H1 (cell line): ENCODE results near the gene YAP1. TPM values are rescaled to one million over a fixed set of nuclear protein-coding genes. Genes with fewer than 3 reads are reported as not detected.

ENCODE experiments used
- CTCF ChIA-PET: fragments of 300-600 bp; sonication (Branson Sonifier 250); formaldehyde crosslinking; loops from one replicate; lab custom pipeline; 2021; ENCODE audit not compliant: partially characterized antibody; lab: Charles Lee
- POLR2A ChIA-PET: fragments of 300-600 bp; sonication (Branson Sonifier 250); formaldehyde crosslinking; loops from one replicate; lab custom pipeline; 2021; ENCODE audit warnings: inconsistent platforms; ENCODE audit not compliant: partially characterized antibody; lab: Charles Lee
- DNase-seq, 2 experiments: peaks; one replicate each; pipeline versions ENCODE4 v3.0.0 to v3.0.0-alpha.2; 2010 to 2022; ENCODE audit warnings: low spot score in 2 of 2, low read depth in 1 of 2, mixed read lengths in 1 of 2
- FAIRE-seq: peaks from 2 replicates; lab custom pipeline; 2011; peaks lifted over from hg19 to GRCh38; lab: Jason Lieb, UNC
- H2AFZ ChIP-seq: 2 replicates; pipeline ENCODE4 v1.8.1; 2012; ENCODE audit warnings: low read length, inconsistent platforms
- H2AK5ac ChIP-seq: 2 replicates; pipeline ENCODE4 v1.6.1; 2013; ENCODE audit warnings: low read depth, low read length
- H2BK120ac ChIP-seq: replicated peaks from 2 replicates; pipeline ENCODE3; 2013; ENCODE audit warnings: low read depth, low read length, inconsistent platforms
- H2BK12ac ChIP-seq: 2 replicates; pipeline ENCODE4 v1.6.1; 2013; ENCODE audit warnings: low read depth, low read length
- H2BK15ac ChIP-seq: 2 replicates; pipeline ENCODE4 v1.6.1; 2013; ENCODE audit warnings: low read length
- H2BK20ac ChIP-seq: 2 replicates; pipeline ENCODE4 v1.6.1; 2013; ENCODE audit warnings: low read length
- H2BK5ac ChIP-seq: 2 replicates; pipeline ENCODE4 v1.6.1; 2013; ENCODE audit warnings: low read depth, low read length
- H3K14ac ChIP-seq: 2 replicates; pipeline ENCODE4 v1.6.1; 2013; ENCODE audit warnings: inconsistent platforms; ENCODE audit not compliant: insufficient read length
- H3K18ac ChIP-seq: 2 replicates; pipeline ENCODE4 v1.6.1; 2013; ENCODE audit warnings: low read length; ENCODE audit errors: extremely low read depth
- H3K23ac ChIP-seq: 2 replicates; pipeline ENCODE4 v1.6.1; 2013; ENCODE audit warnings: inconsistent platforms; ENCODE audit not compliant: insufficient read length
- H3K23me2 ChIP-seq: 2 replicates; pipeline ENCODE4 v1.6.1; 2013; ENCODE audit warnings: low read depth, low read length
- H3K27ac ChIP-seq: 2 replicates; pipeline ENCODE4 v1.6.1; 2011; ENCODE audit warnings: low read depth, low read length, inconsistent platforms
- H3K27me3 ChIP-seq, 4 experiments: replicated peaks in 1 of 4; 1 replicate in 1 of 4; 2 replicates in 3 of 4; pipeline versions ENCODE4 v1.6.1 to v1.8.1; 2011 to 2013; ENCODE audit warnings: low read length in 3 of 4, mild to moderate bottlenecking in 3 of 4, inconsistent platforms in 2 of 4, mixed read lengths in 2 of 4, moderate library complexity in 1 of 4; ENCODE audit not compliant: control insufficient read depth in 3 of 4, insufficient read depth in 3 of 4; ENCODE audit errors: extremely low read depth in 1 of 4
- H3K36me3 ChIP-seq, 4 experiments: 2 replicates each; pipeline versions ENCODE4 v1.6.1 to v1.8.1; 2011 to 2013; ENCODE audit warnings: mild to moderate bottlenecking in 4 of 4, low read length in 3 of 4, moderate library complexity in 2 of 4, control low read depth in 1 of 4, inconsistent platforms in 1 of 4; ENCODE audit not compliant: insufficient read depth in 4 of 4, control insufficient read depth in 2 of 4
- H3K4ac ChIP-seq: replicated peaks from 2 replicates; pipeline ENCODE3; 2013; ENCODE audit warnings: low read length, low read depth, mixed read lengths, inconsistent platforms; ENCODE audit not compliant: insufficient read length
- H3K4me1 ChIP-seq, 4 experiments: replicated peaks in 1 of 4; 1 replicate in 1 of 4; 2 replicates in 3 of 4; pipeline versions ENCODE4 v1.6.1 to v1.8.1; 2011 to 2013; ENCODE audit warnings: low read length in 3 of 4, inconsistent platforms in 2 of 4, mixed read lengths in 1 of 4; ENCODE audit not compliant: insufficient read depth in 4 of 4, control insufficient read depth in 3 of 4
- H3K4me2 ChIP-seq, 2 experiments: 2 replicates each; pipeline versions ENCODE4 v1.6.1 to v1.8.1; 2011 to 2013; ENCODE audit warnings: low read depth in 2 of 2, low read length in 2 of 2, control low read depth in 1 of 2, inconsistent platforms in 1 of 2, mild to moderate bottlenecking in 1 of 2; ENCODE audit not compliant: insufficient read depth in 1 of 2
- H3K4me3 ChIP-seq, 4 experiments: fragments of 200-600, 300-600 bp in 1 of 4; sonication (generic), shearing (Covaris generic), sonication (Bioruptor Twin) in 1 of 4; 2 replicates each; pipeline versions ENCODE4 v1.5.1 to v1.8.1; 2011 to 2016; ENCODE audit warnings: low read length in 4 of 4, low read depth in 3 of 4, control low read depth in 2 of 4, inconsistent platforms in 2 of 4, mild to moderate bottlenecking in 2 of 4, mixed read lengths in 1 of 4, moderate library complexity in 1 of 4; ENCODE audit not compliant: insufficient read depth in 2 of 4; ENCODE audit errors: extremely low read depth in 1 of 4
- H3K56ac ChIP-seq: replicated peaks from 2 replicates; pipeline ENCODE3; 2013; ENCODE audit warnings: low read depth, mild to moderate bottlenecking, mixed read lengths, low read length, inconsistent platforms; ENCODE audit not compliant: insufficient read length
- H3K79me1 ChIP-seq: 2 replicates; pipeline ENCODE4 v1.6.1; 2013; ENCODE audit warnings: low read depth, low read length, control low read depth
- H3K79me2 ChIP-seq, 2 experiments: 2 replicates each; pipeline versions ENCODE4 v1.6.1 to v1.8.1; 2012 to 2013; ENCODE audit warnings: low read length in 2 of 2, mild to moderate bottlenecking in 2 of 2, inconsistent platforms in 1 of 2; ENCODE audit not compliant: insufficient read depth in 2 of 2, control insufficient read depth in 1 of 2
- H3K9ac ChIP-seq, 4 experiments: replicated peaks in 1 of 4; 1 replicate in 1 of 4; 2 replicates in 3 of 4; pipeline versions ENCODE4 v1.6.1 to v1.8.1; 2011 to 2013; ENCODE audit warnings: low read depth in 3 of 4, low read length in 3 of 4, control low read depth in 2 of 4, mild to moderate bottlenecking in 2 of 4, moderate library complexity in 2 of 4, inconsistent platforms in 1 of 4; ENCODE audit errors: extremely low read depth in 1 of 4
- H3K9me3 ChIP-seq, 2 experiments: 2 replicates each; pipeline versions ENCODE4 v1.6.1 to v1.8.1; 2012 to 2013; ENCODE audit warnings: mild to moderate bottlenecking in 2 of 2, moderate library complexity in 2 of 2, control low read depth in 1 of 2, inconsistent platforms in 1 of 2, low read depth in 1 of 2, low read length in 1 of 2, mixed read lengths in 1 of 2; ENCODE audit not compliant: insufficient read depth in 2 of 2
- H4K20me1 ChIP-seq, 2 experiments: replicated peaks in 1 of 2; 2 replicates each; pipeline versions ENCODE3 to v1.8.1; 2011 to 2013; ENCODE audit warnings: inconsistent platforms in 2 of 2, low read length in 2 of 2, mild to moderate bottlenecking in 1 of 2; ENCODE audit not compliant: insufficient read depth in 2 of 2, control insufficient read depth in 1 of 2
- H4K5ac ChIP-seq: 2 replicates; pipeline ENCODE4 v1.6.1; 2013; ENCODE audit warnings: low read length, low read depth, mixed read lengths, inconsistent platforms; ENCODE audit not compliant: insufficient read length
- H4K8ac ChIP-seq: 2 replicates; pipeline ENCODE4 v1.8.0; 2013; ENCODE audit warnings: mild to moderate bottlenecking, moderate library complexity, low read length, inconsistent platforms; ENCODE audit not compliant: insufficient read depth; ENCODE audit errors: extremely low read depth
- H4K91ac ChIP-seq: replicated peaks from 2 replicates; pipeline ENCODE3; 2013; ENCODE audit warnings: low read length, mixed read lengths, inconsistent platforms; ENCODE audit not compliant: insufficient read length
- BRCA1 ChIP-seq: IDR thresholded peaks from 2 replicates; pipeline ENCODE4 v1.6.1; 2012; ENCODE audit warnings: low read depth, low read length, improper control_type of control experiment
- HDAC6 ChIP-seq: IDR thresholded peaks from one replicate; pipeline ENCODE4 v1.7.1; 2012; ENCODE audit warnings: low read depth, mild to moderate bottlenecking, inconsistent platforms, low read length, moderate library complexity
- JUND ChIP-seq: IDR thresholded peaks from 2 replicates; pipeline ENCODE4 v1.6.1; 2011; ENCODE audit warnings: mild to moderate bottlenecking, improper control_type of control experiment, low read length
- KDM1A ChIP-seq: fragments of 200-600, 300-600 bp; sonication (generic); IDR thresholded peaks from 2 replicates; pipeline ENCODE4 v1.7.1; 2016; ENCODE audit warnings: mild to moderate bottlenecking, low read length, borderline replicate concordance
- PHF8 ChIP-seq: fragments of 200-600 bp; sonication (generic); conservative IDR thresholded peaks from 2 replicates; pipeline ENCODE4 v1.7.1; 2012; ENCODE audit warnings: low read depth, mild to moderate bottlenecking, inconsistent platforms, low read length, moderate library complexity
- SAP30 ChIP-seq: fragments of 300-600 bp; sonication (generic); IDR thresholded peaks from 2 replicates; pipeline ENCODE4 v1.7.1; 2012; ENCODE audit warnings: low read length, moderate library complexity, mild to moderate bottlenecking, inconsistent platforms; ENCODE audit not compliant: insufficient read depth, insufficient replicate concordance
- SIRT6 ChIP-seq: IDR thresholded peaks from one replicate; pipeline ENCODE4 v1.7.1; 2012; ENCODE audit warnings: low read length, inconsistent platforms
- WGBS, 2 experiments: shearing (Covaris generic) in 1 of 2; methylation state at CpG; one replicate each; pipeline versions ENCODE4 v1.1.6 to v1.1.7; 2013 to 2015; ENCODE audit warnings: low lambda C conversion rate in 2 of 2, mixed read lengths in 2 of 2, inconsistent platforms in 1 of 2, low coverage in 1 of 2, missing lambda C conversion rate in 1 of 2; ENCODE audit not compliant: insufficient replicate concordance in 2 of 2, insufficient coverage in 1 of 2, insufficient read length in 1 of 2; ENCODE audit errors: extremely low coverage in 1 of 2, missing lambda C conversion rate in 1 of 2; 5-methylcytosine and 5-hydroxymethylcytosine counted together
- polyA plus RNA-seq, 7 experiments: library from polyadenylated mRNA; depleted of rRNA in 3 of 7; stranded (reverse) in 5 of 7; unstranded in 2 of 7; fragments of >200 nt in 5 of 7; fragments of 200-250 nt in 2 of 7; gene quantifications; 1 replicate in 5 of 7; 2 replicates in 1 of 7; 4 replicates in 1 of 7; pipeline versions ENCODE4 v1.2.1 to v1.2.3, GENCODE V29; 2011 to 2013; ENCODE audit warnings: missing spikeins in 2 of 7, mixed read lengths in 2 of 7
- total RNA-seq: library from RNA; stranded (reverse); fragmentation: NEBNext Ultra II Directional; extraction: Animal tissue kit (Norgen Biotek cat#: 25700); gene quantifications from 2 replicates; pipeline ENCODE4 v1.2.1, GENCODE V29; 2021

The YAP1 gene
- total and polyA plus RNA-seq, 2 of the 8 experiments (the other 6 are each of a cell fraction or from before 2014, with no cell fraction given): 62.0 to 108 TPM

GRCh38 chr11:102144357-102145355 lies 34.4 kb downstream of the YAP1 start:
- no peak overlapping the region for H3K14ac ChIP-seq
- no peak overlapping the region for H2BK120ac ChIP-seq
- H3K79me2 ChIP-seq: peaks cover 0 to 97% of the 10 kb centered on the region in 2 experiments
- 0 out of 7 replicates have a peak, but pooled peaks cover 0 to 2% (median 0%) of the 10 kb centered on the region in 4 experiments for H3K4me1 ChIP-seq
- ChIA-PET POLR2A (interaction anchor here (0.6 kb wide), 1 partner anchor 17 kb away, joined by 3 read pairs; no protein-coding TSS in a partner anchor), CTCF (interaction anchor here (0.9 kb wide), 1 partner anchor 24 kb away, joined by 3 read pairs; no protein-coding TSS in a partner anchor)
- no peak overlapping the region for H2BK15ac ChIP-seq
- H3K27ac ChIP-seq: no peak overlapping the region
- H2AK5ac ChIP-seq: no peak overlapping the region
- no peak overlapping the region for H4K5ac ChIP-seq
- H2BK20ac ChIP-seq: no peak overlapping the region
- no peak for FAIRE-seq
- 90% methylated on average over 4 of the region's 4 CpGs; no CpG with 5 or more reads in 1 of the 2 experiments for WGBS, 2 experiments
- no peak for DNase-seq
- H4K8ac ChIP-seq: no peak overlapping the region
- H4K91ac ChIP-seq: no peak overlapping the region
- no peak overlapping the region for H3K23ac ChIP-seq
- H3K4me3 ChIP-seq: no peak overlapping the region
- no peaks in the 10 kb centered on the region for H3K36me3 ChIP-seq
- no peak overlapping the region for H3K56ac ChIP-seq
- TF ChIP-seq SAP30 (no peak), SIRT6 (no peak), PHF8 (no peak), HDAC6 (no peak), BRCA1 (no peak), KDM1A (no peak), JUND (no peak)
- H2BK5ac ChIP-seq: no peak overlapping the region
- peaks cover 6% of the 10 kb centered on the region for H3K79me1 ChIP-seq
- H3K9me3 ChIP-seq: no peaks in the 10 kb centered on the region
- H2BK12ac ChIP-seq: no peak overlapping the region
- H3K27me3 ChIP-seq: no peaks in the 10 kb centered on the region
- H3K4me2 ChIP-seq: no peak overlapping the region
- no peak overlapping the region for H2AFZ ChIP-seq
- no peak overlapping the region for H3K9ac ChIP-seq
- no peak overlapping the region for H3K18ac ChIP-seq
- H3K4ac ChIP-seq: no peak overlapping the region
- H3K23me2 ChIP-seq: no peaks in the 10 kb centered on the region
- H4K20me1 ChIP-seq: no peaks in the 10 kb centered on the region
